GM21528 (cell line): ENCODE data around the gene ARSD.

ENCODE experiments used
- ATAC-seq: cut with Tn5 transposase; IDR thresholded peaks from one replicate; pipeline ENCODE4 v1.9.1; 2021; ENCODE audit warnings: mild to moderate bottlenecking, moderate library complexity; ENCODE audit not compliant: unreplicated experiment, low FRiP score

Gene ARSD

DNA sequence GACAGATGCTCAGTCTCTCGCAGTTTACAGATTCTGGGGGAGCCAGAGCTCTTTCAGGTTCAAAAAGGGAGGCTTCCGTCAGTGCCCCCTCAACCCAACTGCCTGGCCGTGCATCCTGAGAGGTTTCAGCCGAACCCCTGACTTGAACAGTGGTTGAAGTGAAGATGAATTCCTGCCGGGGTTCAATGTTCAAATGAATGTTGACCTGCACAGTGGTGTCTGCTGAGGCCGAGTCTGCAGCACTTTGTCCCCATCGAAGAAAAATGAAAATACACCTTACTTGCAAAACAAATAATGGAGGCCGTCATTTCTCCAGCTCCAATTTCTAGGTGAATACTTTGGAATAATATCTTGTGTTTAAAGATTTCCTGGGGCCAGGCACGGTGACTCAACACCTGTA is 66.7 kb downstream of the ARSD start:
- no peak for ATAC-seq

DNA sequence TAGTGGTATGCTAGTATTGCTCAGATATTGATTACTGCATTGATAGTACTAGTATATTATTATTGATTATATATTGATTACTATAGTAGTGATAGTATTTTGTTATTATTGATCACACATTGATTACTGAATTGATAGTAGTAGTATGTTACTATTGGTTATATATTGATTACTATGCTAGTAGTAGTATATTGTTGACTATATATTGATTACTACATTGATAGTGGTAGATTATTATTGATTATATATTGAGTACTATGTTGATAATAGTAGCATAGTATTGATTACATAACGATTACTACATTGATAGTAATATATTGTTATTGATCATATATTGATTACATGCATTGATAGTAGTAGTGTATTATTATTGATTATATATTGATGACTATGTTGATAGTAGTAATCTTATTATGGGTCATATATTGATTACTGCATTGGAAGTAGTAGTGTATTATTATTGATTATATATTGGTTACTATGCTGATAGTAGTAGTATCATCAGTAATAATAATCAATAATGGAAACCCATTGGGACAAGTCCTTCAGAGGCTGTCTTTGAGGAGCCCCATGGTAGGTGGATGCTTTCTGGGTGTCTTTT is 69.8 kb downstream of the ARSD start:
- ATAC-seq = no peak

DNA sequence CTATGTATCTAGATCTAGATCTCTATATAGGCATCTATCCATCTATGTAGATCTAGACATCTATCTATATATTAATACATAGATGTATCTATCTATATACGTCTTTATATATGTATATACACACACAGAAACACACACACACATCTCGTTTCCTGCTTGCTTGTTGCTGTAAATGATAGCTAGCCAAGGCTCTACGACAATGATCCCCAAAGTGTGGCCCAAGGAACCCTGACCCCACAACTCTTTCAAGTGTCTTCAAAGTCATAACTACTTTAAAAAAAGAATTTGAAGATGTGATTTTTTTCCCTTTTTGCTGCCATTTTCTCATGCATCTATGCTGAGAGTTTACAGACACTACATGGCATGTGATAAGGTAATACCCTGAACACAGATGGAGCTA is 71.6 kb downstream of the ARSD start:
- no peak for ATAC-seq

- no peak for ATAC-seq
Measured at GRCh38 chrX:2855761-2856160, 73.4 kb downstream of the ARSD start.

GRCh38 chrX:2854918-2855317 is 74.2 kb downstream of the ARSD start:
- ATAC-seq = no peak
